ENCODE data around the gene CA9. TPM values are rescaled to one million over a fixed set of nuclear protein-coding genes. Genes with fewer than 3 reads are reported as not detected.

Gene CA9
- total RNA-seq, 1 donor from 2014 or later = 0.09 TPM

GRCh38 chr9:35711501-35712428, 38.0 kb downstream of the CA9 start:
- TF ChIP-seq, protein P1, sequence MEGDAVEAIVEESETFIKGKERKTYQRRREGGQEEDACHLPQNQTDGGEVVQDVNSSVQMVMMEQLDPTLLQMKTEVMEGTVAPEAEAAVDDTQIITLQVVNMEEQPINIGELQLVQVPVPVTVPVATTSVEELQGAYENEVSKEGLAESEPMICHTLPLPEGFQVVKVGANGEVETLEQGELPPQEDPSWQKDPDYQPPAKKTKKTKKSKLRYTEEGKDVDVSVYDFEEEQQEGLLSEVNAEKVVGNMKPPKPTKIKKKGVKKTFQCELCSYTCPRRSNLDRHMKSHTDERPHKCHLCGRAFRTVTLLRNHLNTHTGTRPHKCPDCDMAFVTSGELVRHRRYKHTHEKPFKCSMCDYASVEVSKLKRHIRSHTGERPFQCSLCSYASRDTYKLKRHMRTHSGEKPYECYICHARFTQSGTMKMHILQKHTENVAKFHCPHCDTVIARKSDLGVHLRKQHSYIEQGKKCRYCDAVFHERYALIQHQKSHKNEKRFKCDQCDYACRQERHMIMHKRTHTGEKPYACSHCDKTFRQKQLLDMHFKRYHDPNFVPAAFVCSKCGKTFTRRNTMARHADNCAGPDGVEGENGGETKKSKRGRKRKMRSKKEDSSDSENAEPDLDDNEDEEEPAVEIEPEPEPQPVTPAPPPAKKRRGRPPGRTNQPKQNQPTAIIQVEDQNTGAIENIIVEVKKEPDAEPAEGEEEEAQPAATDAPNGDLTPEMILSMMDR (IDR thresholded peaks at IDR 0.05) = no peak
- TF ChIP-seq EZH2 (IDR thresholded peaks at IDR 0.05) (no peak), EZH2phosphoT487 (IDR thresholded peaks at IDR 0.05) (no peak)
- no peak overlapping the region for H3K27ac Mint-ChIP-seq

DNA sequence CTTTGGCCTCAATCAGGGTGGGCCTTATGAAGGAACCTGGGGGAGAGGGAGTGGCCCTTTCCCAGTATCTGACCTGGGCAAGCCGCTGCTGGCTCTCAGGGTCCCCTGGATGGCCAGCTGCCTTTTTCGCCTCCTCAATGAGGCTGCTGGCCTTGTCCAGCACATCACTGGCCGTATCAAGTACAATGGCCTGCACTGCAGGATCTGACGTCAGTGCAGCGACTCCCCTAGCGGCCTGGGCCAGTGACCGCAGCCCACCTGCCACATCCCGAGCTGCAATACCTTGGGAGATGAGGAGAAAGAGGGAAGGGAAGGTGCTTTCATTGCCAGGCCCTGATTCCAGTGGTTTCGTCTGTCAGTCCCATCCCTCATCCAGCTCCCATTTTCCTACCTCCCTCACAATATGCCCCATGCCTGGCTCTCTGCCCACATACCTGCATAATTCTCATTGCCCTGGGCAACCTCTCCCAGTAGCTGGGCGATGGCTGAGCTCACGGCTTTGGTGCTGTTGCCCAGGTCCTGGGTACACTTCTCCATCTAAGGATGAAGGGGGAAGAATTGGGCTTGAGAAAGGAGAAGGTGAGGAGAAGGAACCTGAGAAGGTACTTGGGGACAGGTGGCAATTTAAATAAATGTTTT, 39.2 kb downstream of the CA9 start:
- Histone ChIP-seq H3K27ac (no peak overlapping the region), H3K79me2 (ENCODE audit: low read depth) (no peaks in the 10 kb centered on the region), H3K9ac (no peak overlapping the region), H4K20me1 (ENCODE audit: low read depth) (no peaks in the 10 kb centered on the region), H3K9me3 (ENCODE audit: low read depth) (no peaks in the 10 kb centered on the region), H3F3A (ENCODE audit: low read depth) (no peaks in the 10 kb centered on the region), H3K4me2 (no peak overlapping the region), H3K36me3 (no peaks in the 10 kb centered on the region), H3K4me1 (no peaks in the 10 kb centered on the region), H2AFZ (replicated peaks) (no peak overlapping the region), H3K4me3 (no peak overlapping the region), H3K27me3 (no peaks in the 10 kb centered on the region)
- H3K27ac Mint-ChIP-seq = no peak overlapping the region
- no peak for DNase-seq (ENCODE audit: low spot score)
- no peaks in the 10 kb centered on the region for H3K4me1 Mint-ChIP-seq
- peaks cover 3% of the 10 kb centered on the region for H3K27me3 Mint-ChIP-seq (ENCODE audit: insufficient read depth, low read depth)
- H3K4me3 Mint-ChIP-seq = no peak overlapping the region
- no peaks in the 10 kb centered on the region for H3K9me3 Mint-ChIP-seq
- peaks cover 52% of the 10 kb centered on the region for H3K36me3 Mint-ChIP-seq
- TF ChIP-seq, protein P1 (IDR thresholded peaks at IDR 0.05) = peak; percentile 20
- TF ChIP-seq EZH2 (IDR thresholded peaks at IDR 0.05) = no peak

More at GRCh38 chr9:35711501-35712428, 38.0 kb downstream of the CA9 start:
- Histone ChIP-seq H3K27me3 (no peaks in the 10 kb centered on the region), H3K4me2 (no peak overlapping the region), H2AFZ (replicated peaks) (no peak overlapping the region), H3K4me1 (no peaks in the 10 kb centered on the region), H3K9ac (no peak overlapping the region), H3K4me3 (no peak overlapping the region), H3K27ac (no peak overlapping the region), H3K79me2 (ENCODE audit: low read depth) (no peaks in the 10 kb centered on the region), H3F3A (ENCODE audit: low read depth) (no peaks in the 10 kb centered on the region), H3K36me3 (no peaks in the 10 kb centered on the region), H4K20me1 (ENCODE audit: low read depth) (no peaks in the 10 kb centered on the region), H3K9me3 (ENCODE audit: low read depth) (no peaks in the 10 kb centered on the region)
- Mint-ChIP-seq H3K4me1 (no peaks in the 10 kb centered on the region), H3K27me3 (ENCODE audit: insufficient read depth, low read depth) (peaks cover 5% of the 10 kb centered on the region), H3K9me3 (no peaks in the 10 kb centered on the region), H3K4me3 (no peak overlapping the region), H3K36me3 (peaks cover 59% of the 10 kb centered on the region)
- no peak for DNase-seq (ENCODE audit: low spot score)

DNA sequence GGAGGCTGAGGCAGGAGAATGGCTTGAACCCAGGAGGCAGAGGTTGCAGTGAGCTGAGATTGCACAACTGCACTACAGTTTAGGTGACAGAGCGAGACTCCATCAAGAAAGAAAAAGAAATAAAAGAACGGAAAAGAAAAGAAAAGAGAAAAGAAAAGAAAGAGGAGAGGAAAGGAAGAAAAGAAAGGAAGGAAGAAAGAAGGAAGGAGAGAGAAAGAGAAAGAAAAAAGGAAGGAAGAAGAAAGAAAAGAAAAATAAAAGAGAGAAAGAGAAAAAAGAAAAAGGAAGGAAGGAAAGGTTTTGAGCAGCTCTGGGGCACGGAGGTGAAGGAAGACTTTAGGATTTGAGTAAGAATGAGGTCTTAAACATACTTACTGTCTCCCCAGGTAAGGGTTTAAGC, 39.9 kb downstream of the CA9 start:
- H3K9me3 Mint-ChIP-seq = no peaks in the 10 kb centered on the region
- Histone ChIP-seq H3K27ac (no peak overlapping the region), H3K36me3 (no peaks in the 10 kb centered on the region), H3K4me3 (no peak overlapping the region), H3K4me2 (no peak overlapping the region), H3K4me1 (no peaks in the 10 kb centered on the region), H3K9ac (no peak overlapping the region), H2AFZ (replicated peaks) (no peak overlapping the region), H3K79me2 (ENCODE audit: low read depth) (no peaks in the 10 kb centered on the region), H3F3A (ENCODE audit: low read depth) (no peaks in the 10 kb centered on the region), H4K20me1 (ENCODE audit: low read depth) (no peaks in the 10 kb centered on the region), H3K27me3 (no peaks in the 10 kb centered on the region), H3K9me3 (ENCODE audit: low read depth) (no peaks in the 10 kb centered on the region)
- no peaks in the 10 kb centered on the region for H3K4me1 Mint-ChIP-seq
- no peak overlapping the region for H3K4me3 Mint-ChIP-seq
- H3K27me3 Mint-ChIP-seq (ENCODE audit: insufficient read depth, low read depth) = peaks cover 6% of the 10 kb centered on the region
- no peak overlapping the region for H3K27ac Mint-ChIP-seq
- TF ChIP-seq EZH2 (IDR thresholded peaks at IDR 0.05) (no peak), EZH2phosphoT487 (IDR thresholded peaks at IDR 0.05) (no peak)
- TF ChIP-seq, protein P1 (IDR thresholded peaks at IDR 0.05) = no peak
- no peak for DNase-seq (ENCODE audit: low spot score)
- peaks cover 55% of the 10 kb centered on the region for H3K36me3 Mint-ChIP-seq

Measured in neural progenitor cell (in vitro differentiated cells).